Measurements from ENCODE around the gene HOXC6.
"Not testable (repeated sequence)": the region's sequence is repeated elsewhere in the genome, so short reads cannot be mapped to it uniquely, and the experiment has no call there.

The HOXC6 gene

GRCh38 chr12:54071942-54072341 lies 43.7 kb downstream of the HOXC6 start:
- DNase-seq (ENCODE audit: low read depth) = no peak

DNA sequence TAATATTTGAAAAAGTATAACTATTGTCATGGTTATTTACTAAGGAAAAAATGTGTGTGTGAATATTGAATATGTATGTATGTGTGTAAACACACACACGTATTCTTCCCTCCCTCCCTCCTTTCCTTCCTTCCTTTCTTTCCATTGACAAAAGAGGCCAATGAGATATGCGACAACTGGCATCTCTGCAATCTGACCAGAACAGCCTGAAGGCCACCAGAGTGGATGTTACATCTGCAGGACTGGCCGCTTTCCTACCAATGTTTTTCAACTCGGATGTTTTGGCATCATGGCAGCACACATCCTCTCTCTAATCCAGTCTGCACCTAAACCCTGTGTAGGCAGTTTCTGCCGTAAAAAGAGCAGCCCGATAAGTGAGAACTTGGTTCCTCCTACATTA lies 46.1 kb downstream of the HOXC6 start:
- no peak for DNase-seq (ENCODE audit: low read depth)
- H3K4me3 ChIP-seq (ENCODE audit: low read depth, low read length) = no peak overlapping the region
- no peak for TF ChIP-seq CTCF (conservative IDR thresholded peaks at IDR 0.05; ENCODE audit: low read depth, low read length)

More at GRCh38 chr12:54071942-54072341, 43.7 kb downstream of the HOXC6 start:
- no peak for TF ChIP-seq CTCF (conservative IDR thresholded peaks at IDR 0.05; ENCODE audit: low read depth, low read length)
- no peak overlapping the region for H3K4me3 ChIP-seq (ENCODE audit: low read depth, low read length)

DNA sequence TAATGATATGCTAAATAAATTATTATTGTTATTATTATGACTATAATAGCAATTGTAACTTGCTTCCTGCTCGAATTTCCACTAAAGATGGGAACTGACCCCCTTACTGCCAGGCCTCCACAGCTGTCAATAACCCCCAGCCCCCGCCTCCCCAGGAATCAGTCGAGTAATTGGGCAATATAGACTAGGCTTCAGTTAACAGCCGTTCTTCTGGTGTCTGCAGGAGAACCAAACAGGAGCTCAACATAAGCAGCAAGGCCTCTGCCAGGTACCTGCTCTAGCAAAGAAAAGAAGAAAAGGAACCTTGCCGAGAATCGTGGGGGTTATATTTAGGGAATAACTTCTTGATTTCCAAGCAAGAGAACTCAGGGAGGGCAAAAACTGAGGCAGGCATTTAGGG lies 47.2 kb downstream of the HOXC6 start:
- H3K4me3 ChIP-seq (ENCODE audit: low read depth, low read length) = no peak overlapping the region
- TF ChIP-seq CTCF (conservative IDR thresholded peaks at IDR 0.05; ENCODE audit: low read depth, low read length) = no peak
- DNase-seq (ENCODE audit: low read depth) = no peak

DNA sequence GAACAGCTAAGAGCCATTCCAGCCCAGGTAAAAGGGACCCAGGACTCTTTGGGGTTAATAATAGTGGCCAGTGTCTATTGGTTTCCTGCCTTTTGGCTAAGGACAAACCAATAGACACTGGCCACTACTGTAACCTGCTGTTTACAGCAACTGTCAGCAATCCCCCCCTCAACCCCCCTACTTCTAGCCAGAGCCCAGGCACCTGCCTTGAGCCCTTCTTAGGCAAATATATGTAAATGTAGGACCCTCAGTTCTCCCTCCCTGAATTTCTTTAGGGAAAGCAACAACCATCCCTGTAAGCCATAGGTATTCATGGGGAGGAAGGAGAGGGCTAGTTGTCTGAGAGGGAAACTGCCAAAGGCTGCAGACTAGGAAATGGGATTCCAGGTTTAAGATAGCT lies 47.7 kb downstream of the HOXC6 start:
- TF ChIP-seq CTCF (conservative IDR thresholded peaks at IDR 0.05; ENCODE audit: low read depth, low read length) = no peak
- no peak for DNase-seq (ENCODE audit: low read depth)
- no peak overlapping the region for H3K4me3 ChIP-seq (ENCODE audit: low read depth, low read length)

GRCh38 chr12:54077843-54078242 lies 49.6 kb downstream of the HOXC6 start:
- H3K4me3 ChIP-seq (ENCODE audit: low read depth, low read length); DNase-seq (ENCODE audit: low read depth): not testable (repeated sequence)

- not testable (repeated sequence) for H3K4me3 ChIP-seq (ENCODE audit: low read depth, low read length); DNase-seq (ENCODE audit: low read depth)
Measured at GRCh38 chr12:54079115-54079514, 50.9 kb downstream of the HOXC6 start.

Data from choroid plexus epithelial cell (primary cell).